Measurements from ENCODE around the gene CHST6. TPM values are rescaled to one million over a fixed set of nuclear protein-coding genes. Genes with fewer than 3 reads are reported as not detected.

CHST6 gene
- total RNA-seq, 6 experiments from 2014 or later: 0.02 TPM; not detected in 5

DNA sequence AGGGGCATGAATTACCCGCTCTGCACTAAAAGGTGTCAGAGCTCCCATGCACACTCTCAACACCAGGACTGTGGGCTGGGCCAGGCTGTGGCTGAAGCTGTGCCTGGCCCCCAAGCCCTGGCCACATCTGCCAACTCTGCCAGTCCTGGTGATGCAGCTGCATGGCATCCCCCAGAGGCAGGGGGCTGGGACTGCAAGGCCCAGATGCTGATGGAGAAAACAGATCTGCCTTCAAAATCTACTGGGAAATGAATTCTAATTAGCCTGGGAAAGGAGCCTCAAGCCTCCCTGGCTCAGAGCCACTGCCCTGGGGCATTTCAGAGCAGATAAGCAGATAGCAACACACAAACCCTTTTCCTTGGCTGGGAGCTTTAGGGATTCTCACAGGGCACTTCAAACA lies 3.4 kb downstream of the CHST6 start:
- no peak for ATAC-seq
- no peak for DNase-seq
- TF ChIP-seq, protein P1, sequence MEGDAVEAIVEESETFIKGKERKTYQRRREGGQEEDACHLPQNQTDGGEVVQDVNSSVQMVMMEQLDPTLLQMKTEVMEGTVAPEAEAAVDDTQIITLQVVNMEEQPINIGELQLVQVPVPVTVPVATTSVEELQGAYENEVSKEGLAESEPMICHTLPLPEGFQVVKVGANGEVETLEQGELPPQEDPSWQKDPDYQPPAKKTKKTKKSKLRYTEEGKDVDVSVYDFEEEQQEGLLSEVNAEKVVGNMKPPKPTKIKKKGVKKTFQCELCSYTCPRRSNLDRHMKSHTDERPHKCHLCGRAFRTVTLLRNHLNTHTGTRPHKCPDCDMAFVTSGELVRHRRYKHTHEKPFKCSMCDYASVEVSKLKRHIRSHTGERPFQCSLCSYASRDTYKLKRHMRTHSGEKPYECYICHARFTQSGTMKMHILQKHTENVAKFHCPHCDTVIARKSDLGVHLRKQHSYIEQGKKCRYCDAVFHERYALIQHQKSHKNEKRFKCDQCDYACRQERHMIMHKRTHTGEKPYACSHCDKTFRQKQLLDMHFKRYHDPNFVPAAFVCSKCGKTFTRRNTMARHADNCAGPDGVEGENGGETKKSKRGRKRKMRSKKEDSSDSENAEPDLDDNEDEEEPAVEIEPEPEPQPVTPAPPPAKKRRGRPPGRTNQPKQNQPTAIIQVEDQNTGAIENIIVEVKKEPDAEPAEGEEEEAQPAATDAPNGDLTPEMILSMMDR (IDR thresholded peaks at IDR 0.05): no peak
- no peak for TF ChIP-seq POLR2A (IDR thresholded peaks at IDR 0.05)

DNA sequence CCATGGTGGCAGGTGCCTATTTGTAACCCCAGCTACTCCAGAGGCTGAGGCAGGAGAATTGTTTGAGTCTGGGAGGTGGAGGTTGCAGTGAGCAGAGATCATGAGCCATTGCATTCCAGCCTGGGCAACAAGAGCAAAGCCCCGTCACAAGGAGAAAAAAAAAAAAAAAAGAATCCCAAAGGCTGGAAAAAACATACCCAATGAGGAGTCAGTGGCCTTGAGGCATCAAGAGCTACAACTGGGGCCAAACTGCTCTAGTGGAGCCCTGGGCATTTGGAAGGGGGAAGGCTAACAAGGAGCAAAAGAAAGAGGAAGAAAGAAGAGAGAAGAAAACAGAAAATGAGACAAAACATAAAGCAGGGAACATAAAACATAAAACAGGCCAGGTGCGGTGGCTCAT lies 6.9 kb downstream of the CHST6 start:
- TF ChIP-seq, protein P1 (IDR thresholded peaks at IDR 0.05): no peak
- no peak for TF ChIP-seq POLR2A (IDR thresholded peaks at IDR 0.05)

More for the DNA sequence above, 3.4 kb downstream of the CHST6 start:
- no peak overlapping the region for H3K4me3 ChIP-seq
- H3K27ac ChIP-seq: no peak overlapping the region
- H3K36me3 ChIP-seq: no peaks in the 10 kb centered on the region
- intact Hi-C loops (cut with DNase I): no loop called here
- H3K4me1 ChIP-seq: no peaks in the 10 kb centered on the region
- no CpG with 5 or more reads among the region's 1 CpG for WGBS (ENCODE audit: insufficient coverage, low coverage, low lambda C conversion rate, missing lambda C conversion rate)
- H3K9me3 ChIP-seq: no peaks in the 10 kb centered on the region
- H3K27me3 ChIP-seq: no peaks in the 10 kb centered on the region

GRCh38 chr16:75486676-75487313 lies 8.4 kb downstream of the CHST6 start:
- intact Hi-C loops (cut with DNase I): loop anchor here in 1 of 2 donors (10.0 kb wide), 1 partner anchor 48 kb away; the partner anchor contains the start of gene CHST5
- Histone ChIP-seq H3K4me3 (no peak overlapping the region), H3K9me3 (no peaks in the 10 kb centered on the region), H3K27ac (no peak overlapping the region), H3K4me1 (no peaks in the 10 kb centered on the region), H3K36me3 (no peaks in the 10 kb centered on the region), H3K27me3 (no peaks in the 10 kb centered on the region)
- ATAC-seq: no peak
- DNase-seq: no peak
- 69% methylated on average over 2 of the region's 2 CpGs for WGBS (ENCODE audit: insufficient coverage, low coverage, low lambda C conversion rate, missing lambda C conversion rate)
- TF ChIP-seq POLR2A (IDR thresholded peaks at IDR 0.05): no peak
- TF ChIP-seq, protein P1 (IDR thresholded peaks at IDR 0.05): no peak

More for the DNA sequence above, 6.9 kb downstream of the CHST6 start:
- Histone ChIP-seq H3K4me1 (no peaks in the 10 kb centered on the region), H3K27me3 (no peaks in the 10 kb centered on the region), H3K36me3 (no peaks in the 10 kb centered on the region), H3K4me3 (no peak overlapping the region), H3K27ac (no peak overlapping the region), H3K9me3 (no peaks in the 10 kb centered on the region)
- whole genome bisulfite sequencing (ENCODE audit: insufficient coverage, low coverage, low lambda C conversion rate, missing lambda C conversion rate): 95% methylated on average over 2 of the region's 2 CpGs
- intact Hi-C loops (cut with DNase I): loop anchor here in 1 of 2 donors (10.0 kb wide), 1 partner anchor 46 kb away; the partner anchor contains the start of gene CHST5
- DNase-seq (no peak), ATAC-seq (no peak)

GRCh38 chr16:75486014-75486675 lies 9.1 kb downstream of the CHST6 start:
- intact Hi-C loops (cut with DNase I): loop anchor here in 1 of 2 donors (10.0 kb wide), 1 partner anchor 49 kb away; the partner anchor contains the start of gene CHST5
- Histone ChIP-seq H3K9me3 (no peaks in the 10 kb centered on the region), H3K36me3 (no peaks in the 10 kb centered on the region), H3K4me3 (no peak overlapping the region), H3K4me1 (no peaks in the 10 kb centered on the region), H3K27me3 (no peaks in the 10 kb centered on the region), H3K27ac (no peak overlapping the region)
- DNase-seq (no peak), ATAC-seq (peak in 1 of 4 donors; percentile 18)
- TF ChIP-seq, protein P1 (IDR thresholded peaks at IDR 0.05): no peak
- TF ChIP-seq POLR2A (IDR thresholded peaks at IDR 0.05): no peak
- WGBS (ENCODE audit: insufficient coverage, low coverage, low lambda C conversion rate, missing lambda C conversion rate): 81% methylated on average over 8 of the region's 9 CpGs

Measured in right lobe of liver (tissue), 6 donors.